ENCODE results near the gene TWF2. TPM values are rescaled to one million over a fixed set of nuclear protein-coding genes. Genes with fewer than 3 reads are reported as not detected.
A peak's percentile ranks its signal among the peaks of the same experiment; 100 is the strongest.

Gene TWF2
- total and polyA plus RNA-seq, 9 of the 15 experiments (the other 6 are each of a cell fraction or from before 2014, with no cell fraction given), result 0.11 to 61.9 (median 29.7) TPM

DNA sequence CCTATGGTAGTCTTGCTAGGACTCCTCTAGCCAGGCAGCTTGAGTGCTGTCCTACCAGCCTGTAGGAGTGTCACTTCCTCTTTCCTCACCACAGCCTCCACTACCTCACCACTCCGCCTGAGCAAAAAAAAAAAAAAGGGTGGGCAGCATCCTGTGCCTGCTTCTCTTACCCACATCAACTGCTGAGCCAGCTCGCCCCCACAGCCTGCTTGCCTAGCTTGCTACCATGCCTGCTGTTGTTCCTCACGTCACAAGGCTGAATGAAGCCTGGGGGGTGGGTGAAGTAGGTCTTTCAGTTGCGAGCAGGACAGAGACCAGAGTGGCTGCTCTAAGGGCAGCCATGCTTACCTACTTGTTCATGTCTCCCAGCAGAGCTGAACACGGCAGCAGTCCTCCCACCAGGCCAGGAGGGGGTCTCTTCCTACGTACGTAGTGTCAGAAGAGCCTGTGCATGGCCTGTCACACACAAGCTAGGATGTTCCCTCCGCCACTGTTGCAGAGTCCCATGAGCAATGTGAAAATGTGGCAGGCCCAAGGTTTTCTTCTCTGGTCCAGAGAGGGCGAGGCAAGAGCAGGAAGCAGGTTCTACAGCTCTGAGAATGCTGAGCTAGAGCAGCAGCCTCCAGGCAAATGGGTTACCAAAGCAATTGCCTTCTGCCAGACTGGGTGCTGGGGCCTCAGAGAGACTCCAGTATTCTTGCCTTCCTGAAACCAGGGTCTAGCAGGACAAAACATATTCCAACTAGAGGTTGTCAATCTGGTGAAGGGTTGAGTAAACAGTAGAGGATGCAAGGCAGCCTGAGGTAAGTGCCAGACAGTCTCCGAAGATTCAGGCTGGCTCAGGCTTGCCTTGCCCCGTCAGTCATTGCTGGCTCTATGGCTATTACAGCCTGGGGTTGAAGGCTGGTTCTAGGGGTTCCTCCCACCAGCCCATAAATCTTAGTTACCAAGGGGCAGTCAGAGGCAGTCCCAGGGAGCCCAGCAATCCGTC lies 14.7 kb upstream of the TWF2 start:
- Histone ChIP-seq H3K27me3 (ENCODE audit: control insufficient read depth in 2 of 2, insufficient read depth in 2 of 2, low read length in 2 of 2) (no peaks in the 10 kb centered on the region), H2AFZ (ENCODE audit: low read depth, low read length) (no peak overlapping the region), H3K36me3 (ENCODE audit: control insufficient read depth, insufficient read depth, low read length) (peaks cover 81% of the 10 kb centered on the region), H3K4me2 (ENCODE audit: insufficient read depth, low read length) (no peak overlapping the region), H4K20me1 (replicated peaks; ENCODE audit: control insufficient read depth, insufficient read depth, low read length) (0 out of 2 replicates have a peak, but pooled peaks cover 6% of the 10 kb centered on the region), H3K4me3 (no peak overlapping the region), H3K9me3 (replicated peaks; ENCODE audit: control insufficient read depth, insufficient read depth, low read depth, low read length) (no peaks in the 10 kb centered on the region), H3K27ac (ENCODE audit: extremely low read depth, low read depth, low read length) (no peak overlapping the region), H3K9me1 (ENCODE audit: control insufficient read depth, insufficient read depth, low read length) (no peaks in the 10 kb centered on the region), H3K79me2 (ENCODE audit: control insufficient read depth, insufficient read depth, low read length) (no peaks in the 10 kb centered on the region; the same call in 2 of the 3 replicates), H3K4me1 (replicated peaks in 1 of 2; ENCODE audit: control insufficient read depth in 2 of 2, insufficient read depth in 2 of 2, low read length in 2 of 2) (peaks cover 0 to 10% of the 10 kb centered on the region in 2 experiments; a peak in 4 of 5 replicates), H3K9ac (ENCODE audit: insufficient read depth in 1 of 2, low read depth in 2 of 2, low read length in 2 of 2) (no peak overlapping the region)
- DNase-seq (ENCODE audit: extremely low read depth in 1 of 4, low spot score in 3 of 4) (no peak), FAIRE-seq (no peak), ATAC-seq (peak; percentile 64)
- POLR2A ChIA-PET, result interaction anchor here (0.6 to 1.3 kb wide), 5 partner anchors 9 to 258 kb away, joined by 3 to 5 read pairs (median 3); partner anchors contain the start of gene RPL29
- WGBS (ENCODE audit: insufficient coverage, low coverage, missing lambda C conversion rate), result 87% methylated on average over 11 of the region's 12 CpGs
- no TSS peak for BruUV-seq (replicated peaks)
- in situ Hi-C loops (cut with MboI) (no loop called here), intact Hi-C loops (cut with micrococcal nuclease) (no loop called here)
- no peak for TF ChIP-seq RBM25 (IDR thresholded peaks at IDR 0.05; ENCODE audit: low read depth, low read length, severe bottlenecking)
- TF ChIP-seq, protein P1, sequence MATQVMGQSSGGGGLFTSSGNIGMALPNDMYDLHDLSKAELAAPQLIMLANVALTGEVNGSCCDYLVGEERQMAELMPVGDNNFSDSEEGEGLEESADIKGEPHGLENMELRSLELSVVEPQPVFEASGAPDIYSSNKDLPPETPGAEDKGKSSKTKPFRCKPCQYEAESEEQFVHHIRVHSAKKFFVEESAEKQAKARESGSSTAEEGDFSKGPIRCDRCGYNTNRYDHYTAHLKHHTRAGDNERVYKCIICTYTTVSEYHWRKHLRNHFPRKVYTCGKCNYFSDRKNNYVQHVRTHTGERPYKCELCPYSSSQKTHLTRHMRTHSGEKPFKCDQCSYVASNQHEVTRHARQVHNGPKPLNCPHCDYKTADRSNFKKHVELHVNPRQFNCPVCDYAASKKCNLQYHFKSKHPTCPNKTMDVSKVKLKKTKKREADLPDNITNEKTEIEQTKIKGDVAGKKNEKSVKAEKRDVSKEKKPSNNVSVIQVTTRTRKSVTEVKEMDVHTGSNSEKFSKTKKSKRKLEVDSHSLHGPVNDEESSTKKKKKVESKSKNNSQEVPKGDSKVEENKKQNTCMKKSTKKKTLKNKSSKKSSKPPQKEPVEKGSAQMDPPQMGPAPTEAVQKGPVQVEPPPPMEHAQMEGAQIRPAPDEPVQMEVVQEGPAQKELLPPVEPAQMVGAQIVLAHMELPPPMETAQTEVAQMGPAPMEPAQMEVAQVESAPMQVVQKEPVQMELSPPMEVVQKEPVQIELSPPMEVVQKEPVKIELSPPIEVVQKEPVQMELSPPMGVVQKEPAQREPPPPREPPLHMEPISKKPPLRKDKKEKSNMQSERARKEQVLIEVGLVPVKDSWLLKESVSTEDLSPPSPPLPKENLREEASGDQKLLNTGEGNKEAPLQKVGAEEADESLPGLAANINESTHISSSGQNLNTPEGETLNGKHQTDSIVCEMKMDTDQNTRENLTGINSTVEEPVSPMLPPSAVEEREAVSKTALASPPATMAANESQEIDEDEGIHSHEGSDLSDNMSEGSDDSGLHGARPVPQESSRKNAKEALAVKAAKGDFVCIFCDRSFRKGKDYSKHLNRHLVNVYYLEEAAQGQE (IDR thresholded peaks at IDR 0.05; ENCODE audit: borderline replicate concordance), result no peak
- TF ChIP-seq, protein P1 (CRISPR knock-in tag; IDR thresholded peaks at IDR 0.05; ENCODE audit: low read depth), result no peak
- TF ChIP-seq, protein P2, sequence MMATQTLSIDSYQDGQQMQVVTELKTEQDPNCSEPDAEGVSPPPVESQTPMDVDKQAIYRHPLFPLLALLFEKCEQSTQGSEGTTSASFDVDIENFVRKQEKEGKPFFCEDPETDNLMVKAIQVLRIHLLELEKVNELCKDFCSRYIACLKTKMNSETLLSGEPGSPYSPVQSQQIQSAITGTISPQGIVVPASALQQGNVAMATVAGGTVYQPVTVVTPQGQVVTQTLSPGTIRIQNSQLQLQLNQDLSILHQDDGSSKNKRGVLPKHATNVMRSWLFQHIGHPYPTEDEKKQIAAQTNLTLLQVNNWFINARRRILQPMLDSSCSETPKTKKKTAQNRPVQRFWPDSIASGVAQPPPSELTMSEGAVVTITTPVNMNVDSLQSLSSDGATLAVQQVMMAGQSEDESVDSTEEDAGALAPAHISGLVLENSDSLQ (IDR thresholded peaks at IDR 0.05), result peak; percentile 29; the same call in 1 of the 2 replicates
- TF ChIP-seq MEIS2 (IDR thresholded peaks at IDR 0.05; ENCODE audit: partially characterized antibody), result peak; percentile 33
- TF ChIP-seq SUPT5H (IDR thresholded peaks at IDR 0.05), result 0 out of 2 replicates have a peak, but pooled peaks have one; percentile 32
- no peak for TF ChIP-seq FOXP1 (CRISPR knock-in tag; IDR thresholded peaks at IDR 0.05)
- no peak for TF ChIP-seq CREM (IDR thresholded peaks at IDR 0.05; ENCODE audit: low read depth)
- TF ChIP-seq POLR2AphosphoS2 (IDR thresholded peaks at IDR 0.05; ENCODE audit: low read length), result peak; percentile 70; the same call in 1 of the 2 replicates
- TF ChIP-seq SPI1 (IDR thresholded peaks at IDR 0.05; ENCODE audit: borderline replicate concordance, low read depth, low read length), result peak; percentile 93
- TF ChIP-seq ZC3H11A (IDR thresholded peaks at IDR 0.05; ENCODE audit: low read depth, low read length), result no peak
- 0 out of 2 replicates have a peak, but pooled peaks have one; percentile 32 for TF ChIP-seq ZNF384 (IDR thresholded peaks at IDR 0.05; ENCODE audit: low read depth, low read length)
- CTCF ChIA-PET (ENCODE audit: low intra/inter-chr PET ratio), result no interaction called here

Measured in K562 (cell line).